Large intestine (tissue), 3 donors: ENCODE measurements around the gene CC2D2A. TPM values are rescaled to one million over a fixed set of nuclear protein-coding genes. Genes with fewer than 3 reads are reported as not detected.

Experiments used
- DNase-seq, 2 donors: peaks; one replicate each; pipeline versions ENCODE4 v3.0.0 to v3.0.0-alpha.2; 2013
- H3K27ac ChIP-seq: one replicate; pipeline ENCODE4 v1.5.1; 2013; ENCODE audit warnings: low read length
- H3K27me3 ChIP-seq: 2 replicates; pipeline ENCODE4 v1.6.1; 2013; ENCODE audit warnings: low read length; ENCODE audit not compliant: control insufficient read depth, insufficient read depth
- H3K36me3 ChIP-seq: 2 replicates; pipeline ENCODE4 v1.6.1; 2013; ENCODE audit warnings: low read length; ENCODE audit not compliant: control insufficient read depth, insufficient read depth
- H3K4me1 ChIP-seq: one replicate; pipeline ENCODE4 v1.6.1; 2013; ENCODE audit warnings: low read length; ENCODE audit not compliant: control insufficient read depth, insufficient read depth
- H3K4me3 ChIP-seq: one replicate; pipeline ENCODE4 v1.5.1; 2013; ENCODE audit warnings: low read length
- H3K9me3 ChIP-seq: one replicate; pipeline ENCODE4 v1.6.1; 2013; ENCODE audit warnings: mild to moderate bottlenecking, low read depth, low read length, moderate library complexity; ENCODE audit not compliant: control insufficient read depth
- WGBS: methylation state at CpG from one replicate; pipeline ENCODE4 v1.1.5; 2013; ENCODE audit warnings: low lambda C conversion rate; ENCODE audit not compliant: insufficient coverage; 5-methylcytosine and 5-hydroxymethylcytosine counted together
- polyA plus RNA-seq: library from polyadenylated mRNA; unstranded; fragments of 120-200 nt; gene quantifications from one replicate; pipeline ENCODE4 v1.2.1, GENCODE V29; 2013

CC2D2A gene
- polyA plus RNA-seq, 1 donor = 16.4 TPM

DNA sequence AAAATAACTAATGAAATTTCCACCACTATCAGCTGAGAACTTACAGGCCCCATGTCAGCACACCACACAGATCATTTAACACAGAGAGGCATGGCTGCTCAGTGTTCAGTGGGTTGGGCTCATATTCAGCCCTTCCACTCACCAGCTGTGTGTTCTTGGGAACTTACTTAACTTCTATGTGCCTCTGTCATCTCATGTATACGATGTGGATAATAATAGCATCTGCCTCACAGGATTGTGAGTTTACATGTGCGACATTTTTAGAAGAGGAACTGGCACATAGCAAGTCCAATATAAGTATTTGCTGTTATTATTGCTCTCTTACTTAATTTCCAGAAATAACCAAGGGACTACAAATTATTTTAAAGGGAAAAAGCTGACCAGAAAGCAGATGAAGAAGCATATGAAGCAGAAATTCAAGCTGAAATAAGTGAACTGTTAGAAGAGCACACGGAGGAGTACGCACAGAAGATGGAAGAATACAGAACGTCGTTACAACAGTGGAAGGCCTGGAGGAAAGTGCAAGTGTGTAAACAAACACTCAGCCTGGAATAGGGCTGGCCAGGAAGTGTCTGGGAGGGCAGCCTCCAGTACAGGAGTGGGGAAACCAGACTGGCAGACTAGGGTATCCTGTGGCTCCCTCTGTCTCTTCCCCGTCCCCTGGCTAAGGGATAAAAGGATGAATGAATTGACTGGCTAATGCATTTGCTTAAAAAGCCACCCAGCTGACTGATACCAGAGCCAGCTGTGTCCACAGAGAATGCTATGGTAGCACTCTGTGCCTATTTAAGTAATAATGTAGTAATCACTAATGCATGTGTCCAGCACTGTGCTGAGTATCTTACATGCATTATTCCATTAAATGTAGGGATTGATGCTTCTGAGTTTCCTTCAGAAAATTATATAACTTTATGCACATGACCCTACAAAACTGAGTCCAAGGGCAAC is 67.1 kb downstream of the CC2D2A start:
- H3K27ac ChIP-seq = no peak overlapping the region
- no peak overlapping the region for H3K4me3 ChIP-seq
- WGBS = 65% methylated on average over 5 of the region's 7 CpGs
- no peaks in the 10 kb centered on the region for H3K4me1 ChIP-seq
- DNase-seq = no peak
- H3K9me3 ChIP-seq = no peaks in the 10 kb centered on the region
- H3K27me3 ChIP-seq = no peaks in the 10 kb centered on the region
- peaks cover 17% of the 10 kb centered on the region for H3K36me3 ChIP-seq

- 80% methylated on average over 1 of the region's 5 CpGs for whole genome bisulfite sequencing
- Histone ChIP-seq H3K4me3 (no peak overlapping the region), H3K36me3 (peaks cover 20% of the 10 kb centered on the region), H3K27me3 (no peaks in the 10 kb centered on the region), H3K4me1 (no peaks in the 10 kb centered on the region), H3K27ac (no peak overlapping the region), H3K9me3 (no peaks in the 10 kb centered on the region)
- DNase-seq = no peak
Measured at GRCh38 chr4:15541941-15542340, 72.3 kb downstream of the CC2D2A start.

DNA sequence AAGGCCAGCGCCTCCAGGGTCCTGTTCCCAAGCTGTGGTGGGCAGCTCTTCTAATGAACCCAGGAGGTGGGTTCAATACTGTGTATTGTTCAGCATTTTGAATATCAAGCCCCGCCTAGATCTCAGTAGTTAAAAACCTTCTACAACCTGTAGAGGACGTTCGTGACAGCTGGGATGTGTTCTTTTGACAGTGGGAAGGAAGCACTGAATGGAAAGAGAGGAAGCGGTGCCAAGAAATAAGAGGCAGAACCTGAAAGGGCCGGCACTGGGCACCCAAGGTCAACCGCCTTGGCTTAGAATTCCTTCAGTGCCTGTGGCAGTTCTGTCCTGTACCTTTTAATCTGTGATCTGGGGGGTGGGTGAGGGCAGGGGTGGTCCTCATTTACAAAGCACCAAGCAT is 73.1 kb downstream of the CC2D2A start:
- Histone ChIP-seq H3K4me1 (no peaks in the 10 kb centered on the region), H3K36me3 (peaks cover 18% of the 10 kb centered on the region), H3K4me3 (no peak overlapping the region), H3K27ac (no peak overlapping the region), H3K9me3 (no peaks in the 10 kb centered on the region), H3K27me3 (no peaks in the 10 kb centered on the region)
- no peak for DNase-seq
- WGBS = 74% methylated on average over 3 of the region's 7 CpGs

DNA sequence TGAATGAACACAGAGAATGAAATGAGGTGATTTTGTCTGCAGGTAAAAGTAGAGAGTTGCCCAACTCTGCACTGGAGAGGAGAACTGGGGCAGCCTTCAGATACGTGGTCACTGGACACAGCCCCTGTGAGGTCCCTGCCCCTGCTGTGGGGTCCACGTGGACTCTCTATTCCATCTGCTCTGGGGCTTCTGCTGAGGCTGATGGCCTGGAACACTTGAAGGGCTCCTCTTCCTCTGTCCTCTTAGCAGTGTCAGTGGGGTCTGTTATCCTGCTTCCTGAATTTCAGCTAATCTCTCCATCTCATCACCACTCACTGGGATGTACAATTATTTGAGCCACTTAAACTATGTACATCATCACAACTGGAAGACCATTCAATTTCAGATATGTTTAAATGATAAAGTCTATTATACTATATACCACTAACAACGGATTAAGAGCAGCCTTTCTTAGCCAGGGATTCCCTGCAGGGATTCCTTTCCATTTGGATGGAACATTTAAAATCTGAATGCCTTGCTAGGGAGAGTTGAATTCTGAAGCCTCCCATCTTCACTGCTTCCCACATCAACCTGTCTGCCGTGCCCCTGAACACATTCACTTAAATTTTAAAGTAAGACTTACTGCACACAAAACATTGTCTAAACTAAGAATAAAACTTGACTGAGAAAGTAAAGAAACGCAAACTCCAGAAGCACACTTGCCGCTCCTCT is 74.0 kb downstream of the CC2D2A start:
- no peaks in the 10 kb centered on the region for H3K9me3 ChIP-seq
- no CpG with 5 or more reads among the region's 6 CpGs for WGBS
- H3K36me3 ChIP-seq = peaks cover 11% of the 10 kb centered on the region
- no peaks in the 10 kb centered on the region for H3K4me1 ChIP-seq
- H3K4me3 ChIP-seq = no peak overlapping the region
- DNase-seq = no peak
- H3K27me3 ChIP-seq = no peaks in the 10 kb centered on the region
- no peak overlapping the region for H3K27ac ChIP-seq

GRCh38 chr4:15544248-15544729 is 74.6 kb downstream of the CC2D2A start:
- no peak overlapping the region for H3K4me3 ChIP-seq
- H3K27ac ChIP-seq = no peak overlapping the region
- H3K27me3 ChIP-seq = no peaks in the 10 kb centered on the region
- H3K4me1 ChIP-seq = no peaks in the 10 kb centered on the region
- H3K36me3 ChIP-seq = peaks cover 8% of the 10 kb centered on the region
- H3K9me3 ChIP-seq = no peaks in the 10 kb centered on the region
- DNase-seq = no peak
- no CpG with 5 or more reads among the region's 1 CpG for WGBS

DNA sequence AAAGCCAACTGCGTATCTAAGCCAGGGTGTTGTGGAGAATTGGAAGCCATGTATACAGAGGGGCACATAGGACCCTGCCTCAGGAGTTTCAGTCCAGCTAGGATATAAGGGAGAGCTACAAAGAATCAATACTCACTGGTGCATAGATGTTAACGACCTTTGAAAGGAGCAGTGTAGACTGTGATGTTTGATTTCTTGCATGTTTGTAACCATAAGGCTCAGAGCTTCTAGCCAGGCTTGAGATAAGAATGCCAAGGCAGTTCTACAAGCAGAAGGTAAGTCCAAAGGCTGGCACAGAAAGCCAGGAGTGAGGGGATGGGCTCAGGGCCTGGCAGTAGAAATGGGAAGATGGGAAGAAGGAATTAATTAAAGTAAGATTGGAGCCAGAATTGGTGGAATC is 75.7 kb downstream of the CC2D2A start:
- H3K4me3 ChIP-seq = no peak overlapping the region
- no peaks in the 10 kb centered on the region for H3K27me3 ChIP-seq
- 82% methylated on average over 2 of the region's 2 CpGs for WGBS
- no peak overlapping the region for H3K27ac ChIP-seq
- H3K36me3 ChIP-seq = peaks cover 8% of the 10 kb centered on the region
- DNase-seq = no peak
- no peaks in the 10 kb centered on the region for H3K9me3 ChIP-seq
- no peaks in the 10 kb centered on the region for H3K4me1 ChIP-seq

DNA sequence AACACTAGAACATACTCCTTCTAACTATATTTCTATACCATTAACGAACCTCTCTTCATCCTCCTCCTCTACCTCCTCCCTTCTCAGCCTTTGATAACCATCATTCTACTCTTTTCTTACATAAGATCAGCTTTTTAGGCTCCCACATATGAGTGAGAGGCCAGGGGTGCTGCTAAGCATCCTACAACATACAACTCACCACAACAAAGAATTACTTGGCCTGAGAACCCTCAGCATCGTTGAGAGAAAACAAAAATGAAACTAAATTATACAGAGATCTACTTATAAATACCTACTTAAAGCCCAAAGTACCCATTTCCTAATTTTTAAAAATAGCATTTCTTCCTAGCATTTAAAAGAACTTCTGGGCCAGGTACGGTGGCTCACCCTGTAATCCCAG is 77.7 kb downstream of the CC2D2A start:
- no peaks in the 10 kb centered on the region for H3K4me1 ChIP-seq
- H3K9me3 ChIP-seq = no peaks in the 10 kb centered on the region
- H3K36me3 ChIP-seq = peaks cover 3% of the 10 kb centered on the region
- H3K4me3 ChIP-seq = no peak overlapping the region
- DNase-seq = no peak
- no peaks in the 10 kb centered on the region for H3K27me3 ChIP-seq
- WGBS = 83% methylated on average over 2 of the region's 3 CpGs
- H3K27ac ChIP-seq = no peak overlapping the region

- 100% methylated on average over 1 of the region's 3 CpGs for WGBS
- Histone ChIP-seq H3K36me3 (peaks cover 8% of the 10 kb centered on the region), H3K27me3 (no peaks in the 10 kb centered on the region), H3K27ac (no peak overlapping the region), H3K9me3 (no peaks in the 10 kb centered on the region), H3K4me3 (no peak overlapping the region), H3K4me1 (no peaks in the 10 kb centered on the region)
- DNase-seq = no peak
Measured at GRCh38 chr4:15550491-15550890, 80.8 kb downstream of the CC2D2A start.

DNA sequence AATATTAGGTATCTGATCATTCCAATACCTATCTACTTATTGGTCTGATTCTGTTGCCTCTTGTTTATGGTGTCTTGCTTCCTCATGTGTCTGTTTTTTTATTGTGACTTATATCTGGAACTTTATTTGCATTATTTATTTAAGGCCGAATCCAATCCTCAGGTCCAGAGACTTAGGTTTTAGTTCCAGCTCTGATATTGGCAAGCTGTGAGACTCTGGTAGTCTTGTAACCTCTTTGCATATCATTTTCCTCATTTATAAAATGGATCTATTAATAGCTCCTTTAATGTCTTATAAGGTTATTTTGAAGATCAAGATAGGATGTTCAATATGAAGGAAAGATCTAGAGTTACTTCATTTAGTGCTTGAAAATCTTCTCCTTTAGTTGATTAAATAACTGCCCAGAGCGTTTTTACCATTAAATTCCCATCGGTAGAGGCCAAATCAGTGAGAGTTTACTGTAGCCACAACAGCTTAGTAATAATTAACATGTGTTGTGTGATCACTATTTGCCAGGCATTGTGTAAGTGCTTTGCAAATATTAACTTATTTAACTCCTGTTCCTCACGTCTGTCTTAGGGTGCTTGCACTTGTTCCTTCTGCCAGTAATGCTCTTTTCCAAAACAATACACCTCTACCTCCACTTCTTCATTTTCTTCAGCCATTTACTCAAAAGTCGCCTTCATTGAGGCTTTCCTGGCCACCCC is 82.2 kb downstream of the CC2D2A start:
- no peaks in the 10 kb centered on the region for H3K27me3 ChIP-seq
- no peak overlapping the region for H3K27ac ChIP-seq
- H3K9me3 ChIP-seq = no peaks in the 10 kb centered on the region
- peaks cover 11% of the 10 kb centered on the region for H3K36me3 ChIP-seq
- WGBS = 30% methylated on average over 3 of the region's 5 CpGs
- peak in 1 of 2 donors; percentile 46 for DNase-seq
- no peaks in the 10 kb centered on the region for H3K4me1 ChIP-seq
- H3K4me3 ChIP-seq = no peak overlapping the region
